Peyer's patch (tissue), 4 donors: ENCODE results near the gene PSAP.

Experiments used
- POLR2A ChIP-seq, 2 donors: fragments of 450-650 bp; IDR thresholded peaks; one replicate each; pipeline ENCODE4 v1.5.1; 2017; ENCODE audit warnings: antibody characterized with exemption in 2 of 2, mild to moderate bottlenecking in 2 of 2, moderate library complexity in 2 of 2
- TF ChIP-seq, protein P1 (sequence below), 6 experiments: fragments of 450-650 bp in 4 of 6; fragments of 200-600 bp in 2 of 6; sonication (generic) in 1 of 6; IDR thresholded peaks; one replicate each; pipeline ENCODE4 v1.5.1; 2017 to 2019; ENCODE audit warnings: antibody characterized with exemption in 6 of 6, mild to moderate bottlenecking in 3 of 6, moderate library complexity in 1 of 6

DNA sequence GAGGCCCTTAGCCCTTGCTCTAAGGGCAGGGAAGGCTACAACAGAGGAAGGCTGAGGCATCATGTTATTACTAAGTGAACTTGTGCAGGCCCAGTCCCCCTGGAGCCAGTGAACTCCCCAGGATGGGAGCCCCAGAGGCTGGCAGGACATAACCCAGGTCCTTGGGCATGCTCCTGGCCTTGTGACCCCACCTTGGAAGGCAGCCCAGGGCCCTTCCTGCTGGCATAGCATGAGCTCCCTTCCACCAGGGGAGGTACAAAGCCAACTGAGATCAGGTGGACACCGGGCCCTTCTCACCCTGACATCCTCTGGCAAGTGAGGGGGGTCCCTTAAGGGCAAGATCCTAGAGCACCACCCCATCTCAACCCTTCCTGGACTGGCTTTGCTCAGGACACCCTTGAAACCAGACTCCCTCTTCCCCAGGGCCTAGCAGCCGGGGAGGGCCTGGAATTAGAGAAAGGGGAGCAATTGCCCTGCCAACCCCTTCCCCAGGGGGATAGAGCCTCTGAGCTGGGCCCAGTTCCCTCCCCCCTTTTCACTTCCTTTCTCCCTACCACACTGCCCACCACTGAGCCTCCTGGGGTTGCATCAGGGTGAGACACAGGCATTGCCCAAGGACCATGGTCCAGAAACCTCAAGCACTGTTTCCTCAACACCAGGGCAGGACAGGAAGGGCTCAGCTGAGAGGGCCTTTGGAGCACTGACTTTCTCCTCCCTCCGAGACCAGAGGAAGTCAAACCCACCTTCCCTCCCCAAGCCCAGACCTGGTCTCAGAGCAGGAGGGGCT lies 75.9 kb downstream of the PSAP start:
- TF ChIP-seq, protein P1, sequence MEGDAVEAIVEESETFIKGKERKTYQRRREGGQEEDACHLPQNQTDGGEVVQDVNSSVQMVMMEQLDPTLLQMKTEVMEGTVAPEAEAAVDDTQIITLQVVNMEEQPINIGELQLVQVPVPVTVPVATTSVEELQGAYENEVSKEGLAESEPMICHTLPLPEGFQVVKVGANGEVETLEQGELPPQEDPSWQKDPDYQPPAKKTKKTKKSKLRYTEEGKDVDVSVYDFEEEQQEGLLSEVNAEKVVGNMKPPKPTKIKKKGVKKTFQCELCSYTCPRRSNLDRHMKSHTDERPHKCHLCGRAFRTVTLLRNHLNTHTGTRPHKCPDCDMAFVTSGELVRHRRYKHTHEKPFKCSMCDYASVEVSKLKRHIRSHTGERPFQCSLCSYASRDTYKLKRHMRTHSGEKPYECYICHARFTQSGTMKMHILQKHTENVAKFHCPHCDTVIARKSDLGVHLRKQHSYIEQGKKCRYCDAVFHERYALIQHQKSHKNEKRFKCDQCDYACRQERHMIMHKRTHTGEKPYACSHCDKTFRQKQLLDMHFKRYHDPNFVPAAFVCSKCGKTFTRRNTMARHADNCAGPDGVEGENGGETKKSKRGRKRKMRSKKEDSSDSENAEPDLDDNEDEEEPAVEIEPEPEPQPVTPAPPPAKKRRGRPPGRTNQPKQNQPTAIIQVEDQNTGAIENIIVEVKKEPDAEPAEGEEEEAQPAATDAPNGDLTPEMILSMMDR (IDR thresholded peaks at IDR 0.05): no peak
- TF ChIP-seq POLR2A (IDR thresholded peaks at IDR 0.05): no peak
